NCI-H69 (cell line): ENCODE measurements around the gene ACTR5.
A peak's percentile ranks its signal among the peaks of the same experiment; 100 is the strongest.
"Not testable (repeated sequence)": the region's sequence is repeated elsewhere in the genome, so short reads cannot be mapped to it uniquely, and the experiment has no call there.

Experiments used
- DNase-seq: peaks from one replicate; lab custom pipeline; 2025; lab: John Stamatoyannopoulos, UW

Gene ACTR5

GRCh38 chr20:38764567-38765318 lies 16.5 kb downstream of the ACTR5 start:
- no peak for DNase-seq

- DNase-seq = no peak
Measured at GRCh38 chr20:38766071-38766470, 17.8 kb downstream of the ACTR5 start.

- no peak for DNase-seq
Measured at GRCh38 chr20:38769376-38770295, 21.4 kb downstream of the ACTR5 start.

GRCh38 chr20:38770546-38770945 lies 22.3 kb downstream of the ACTR5 start:
- DNase-seq = no peak

- no peak for DNase-seq
Measured at GRCh38 chr20:38770970-38771369, 22.7 kb downstream of the ACTR5 start.

- no peak for DNase-seq
Measured at GRCh38 chr20:38771621-38772020, 23.4 kb downstream of the ACTR5 start.

GRCh38 chr20:38774167-38774566 lies 25.9 kb downstream of the ACTR5 start:
- DNase-seq = no peak

GRCh38 chr20:38776363-38776762 lies 28.1 kb downstream of the ACTR5 start:
- no peak for DNase-seq

- DNase-seq = peak; percentile 61
Measured at GRCh38 chr20:38779247-38780097, 31.2 kb downstream of the ACTR5 start.

GRCh38 chr20:38782275-38782674 lies 34.0 kb downstream of the ACTR5 start:
- no peak for DNase-seq

GRCh38 chr20:38787870-38788269 lies 39.6 kb downstream of the ACTR5 start:
- DNase-seq = no peak

GRCh38 chr20:38789503-38790199 lies 41.4 kb downstream of the ACTR5 start:
- DNase-seq = no peak

GRCh38 chr20:38790200-38791053 lies 42.2 kb downstream of the ACTR5 start:
- DNase-seq = no peak

GRCh38 chr20:38791291-38791690 lies 43.0 kb downstream of the ACTR5 start:
- DNase-seq = no peak

- DNase-seq = no peak
Measured at GRCh38 chr20:38791940-38792339, 43.7 kb downstream of the ACTR5 start.

GRCh38 chr20:38794057-38794456 lies 45.8 kb downstream of the ACTR5 start:
- not testable (repeated sequence) for DNase-seq

GRCh38 chr20:38798266-38798665 lies 50.0 kb downstream of the ACTR5 start:
- no peak for DNase-seq

- no peak for DNase-seq
Measured at GRCh38 chr20:38799203-38799602, 50.9 kb downstream of the ACTR5 start.

- DNase-seq = no peak
Measured at GRCh38 chr20:38800882-38801281, 52.6 kb downstream of the ACTR5 start.

GRCh38 chr20:38804221-38804620 lies 56.0 kb downstream of the ACTR5 start:
- DNase-seq = no peak
